COR-L47 (cell line): ENCODE measurements around the gene LZTR1.
"Not testable (repeated sequence)": the region's sequence is repeated elsewhere in the genome, so short reads cannot be mapped to it uniquely, and the experiment has no call there.

Source experiments
- DNase-seq: peaks from one replicate; lab custom pipeline; 2025; lab: John Stamatoyannopoulos, UW

LZTR1 gene

GRCh38 chr22:20965888-20966855 is 15.9 kb upstream of the LZTR1 start:
- DNase-seq: no peak

- DNase-seq: no peak
These were observed 15.0 kb upstream of the LZTR1 start, which contains the start of gene AIFM3 for GRCh38 chr22:20966883-20967696. Gene AIFM3, plus strand, starts transcription at chr22:20967255. Its CDS starts 690 bp downstream, at chr22:20967945.

GRCh38 chr22:20967697-20968211 is 14.3 kb upstream of the LZTR1 start:
- no peak for DNase-seq

- no peak for DNase-seq
These were observed 13.7 kb upstream of the LZTR1 start for GRCh38 chr22:20968281-20968977.

GRCh38 chr22:20970939-20971657 is 11.0 kb upstream of the LZTR1 start:
- no peak for DNase-seq

- not testable (repeated sequence) for DNase-seq
These were observed 9.9 kb upstream of the LZTR1 start for GRCh38 chr22:20972014-20972694.

- DNase-seq: no peak
These were observed 9.0 kb upstream of the LZTR1 start for GRCh38 chr22:20972933-20973577.

- DNase-seq: no peak
These were observed 8.3 kb upstream of the LZTR1 start for GRCh38 chr22:20973634-20974286.

GRCh38 chr22:20974336-20974955 is 7.7 kb upstream of the LZTR1 start:
- no peak for DNase-seq

- DNase-seq: no peak
These were observed 6.4 kb upstream of the LZTR1 start for GRCh38 chr22:20975541-20976290.

GRCh38 chr22:20976291-20976877 is 5.7 kb upstream of the LZTR1 start:
- DNase-seq: no peak

GRCh38 chr22:20977019-20977418 is 5.1 kb upstream of the LZTR1 start:
- no peak for DNase-seq

GRCh38 chr22:20977516-20978170 is 4.5 kb upstream of the LZTR1 start:
- no peak for DNase-seq

- DNase-seq: no peak
These were observed 3.7 kb upstream of the LZTR1 start for GRCh38 chr22:20978419-20978818.

- DNase-seq: no peak
These were observed 2.8 kb upstream of the LZTR1 start for GRCh38 chr22:20979243-20979809.

GRCh38 chr22:20979940-20980453 is 2.1 kb upstream of the LZTR1 start:
- no peak for DNase-seq

GRCh38 chr22:20980523-20980922 is 1.6 kb upstream of the LZTR1 start:
- DNase-seq: no peak
